ENCODE results near the gene SPAG9.

Gene SPAG9

GRCh38 chr17:51121620-51122472, 1.2 kb upstream of the SPAG9 start:
- peak overlapping the region; percentile 67 for H3K27ac ChIP-seq (ENCODE audit: low read depth, low read length)

GRCh38 chr17:51120357-51120738, 320 bp downstream of the SPAG9 start:
- peak overlapping the region; percentile 82 for H3K4me3 ChIP-seq (ENCODE audit: low read length)
- no peaks in the 10 kb centered on the region for H3K9me3 ChIP-seq (ENCODE audit: control insufficient read depth, insufficient read depth, low read length)
- peak overlapping the region; percentile 45 for H3K27ac ChIP-seq (ENCODE audit: low read depth, low read length)
- TF ChIP-seq CTCF (IDR thresholded peaks at IDR 0.05; ENCODE audit: low read depth, low read length, poor library complexity, severe bottlenecking): no peak
- TF ChIP-seq EZH2phosphoT487 (IDR thresholded peaks at IDR 0.05; ENCODE audit: borderline replicate concordance, low read length): no peak
- peak overlapping the region; percentile 82 for H3K4me2 ChIP-seq (ENCODE audit: low read length)
- peaks cover 34% of the 10 kb centered on the region for H3K4me1 ChIP-seq (ENCODE audit: control insufficient read depth, low read length)
- peaks cover 6% of the 10 kb centered on the region for H3K36me3 ChIP-seq (ENCODE audit: control insufficient read depth, low read length)
- H3F3A ChIP-seq (ENCODE audit: control insufficient read depth, insufficient read depth): 0 out of 2 replicates have a peak, but pooled peaks cover 2% of the 10 kb centered on the region
- peaks cover 59% of the 10 kb centered on the region for H3K79me2 ChIP-seq (ENCODE audit: control insufficient read depth, low read length)
- H3K27me3 ChIP-seq (ENCODE audit: control insufficient read depth, low read length): no peaks in the 10 kb centered on the region
- H4K20me1 ChIP-seq (ENCODE audit: control insufficient read depth, insufficient read depth, low read depth, low read length): peaks cover 14% of the 10 kb centered on the region
- no peaks in the 10 kb centered on the region for H3K9me2 ChIP-seq (replicated peaks; ENCODE audit: control insufficient read depth, low read length)

More at GRCh38 chr17:51121620-51122472, 1.2 kb upstream of the SPAG9 start:
- peaks cover 11% of the 10 kb centered on the region for H4K20me1 ChIP-seq (ENCODE audit: control insufficient read depth, insufficient read depth, low read depth, low read length)
- peak overlapping the region; percentile 94 for H3K4me2 ChIP-seq (ENCODE audit: low read length)
- peaks cover 31% of the 10 kb centered on the region for H3K4me1 ChIP-seq (ENCODE audit: control insufficient read depth, low read length)
- H3K27me3 ChIP-seq (ENCODE audit: control insufficient read depth, low read length): no peaks in the 10 kb centered on the region
- H3F3A ChIP-seq (ENCODE audit: control insufficient read depth, insufficient read depth): 0 out of 2 replicates have a peak, but pooled peaks cover 2% of the 10 kb centered on the region
- no peaks in the 10 kb centered on the region for H3K9me3 ChIP-seq (ENCODE audit: control insufficient read depth, insufficient read depth, low read length)
- no peak for TF ChIP-seq EZH2phosphoT487 (IDR thresholded peaks at IDR 0.05; ENCODE audit: borderline replicate concordance, low read length)
- no peak for TF ChIP-seq CTCF (IDR thresholded peaks at IDR 0.05; ENCODE audit: low read depth, low read length, poor library complexity, severe bottlenecking)
- peaks cover 6% of the 10 kb centered on the region for H3K36me3 ChIP-seq (ENCODE audit: control insufficient read depth, low read length)
- H3K4me3 ChIP-seq (ENCODE audit: low read length): peak overlapping the region; percentile 83
- H3K9me2 ChIP-seq (replicated peaks; ENCODE audit: control insufficient read depth, low read length): no peaks in the 10 kb centered on the region
- peaks cover 44% of the 10 kb centered on the region for H3K79me2 ChIP-seq (ENCODE audit: control insufficient read depth, low read length)

- Histone ChIP-seq H3K9me3 (ENCODE audit: control insufficient read depth, insufficient read depth, low read length) (no peaks in the 10 kb centered on the region), H3K27me3 (ENCODE audit: control insufficient read depth, low read length) (no peaks in the 10 kb centered on the region), H3K4me1 (ENCODE audit: control insufficient read depth, low read length) (peaks cover 34% of the 10 kb centered on the region), H3K36me3 (ENCODE audit: control insufficient read depth, low read length) (peaks cover 6% of the 10 kb centered on the region), H3F3A (ENCODE audit: control insufficient read depth, insufficient read depth) (0 out of 2 replicates have a peak, but pooled peaks cover under 1% of the 10 kb centered on the region), H3K4me2 (ENCODE audit: low read length) (peak overlapping the region; percentile 82), H3K9me2 (replicated peaks; ENCODE audit: control insufficient read depth, low read length) (no peaks in the 10 kb centered on the region), H3K27ac (ENCODE audit: low read depth, low read length) (peak overlapping the region; percentile 45), H4K20me1 (ENCODE audit: control insufficient read depth, insufficient read depth, low read depth, low read length) (peaks cover 14% of the 10 kb centered on the region), H3K4me3 (ENCODE audit: low read length) (peak overlapping the region; percentile 82), H3K79me2 (ENCODE audit: control insufficient read depth, low read length) (peaks cover 65% of the 10 kb centered on the region)
- peak; percentile 33 for TF ChIP-seq CTCF (IDR thresholded peaks at IDR 0.05; ENCODE audit: low read depth, low read length, poor library complexity, severe bottlenecking)
- no peak for TF ChIP-seq EZH2phosphoT487 (IDR thresholded peaks at IDR 0.05; ENCODE audit: borderline replicate concordance, low read length)
These were observed 982 bp downstream of the SPAG9 start for GRCh38 chr17:51119415-51120356.
